Ovary (tissue), 9 donors: ENCODE results near the gene PRDM16. TPM values are rescaled to one million over a fixed set of nuclear protein-coding genes. Genes with fewer than 3 reads are reported as not detected.

Source experiments
- DNase-seq, 5 donors: peaks; one replicate each; pipeline ENCODE4 v3.0.0-alpha.2; 2019 to 2020
- H3K27ac ChIP-seq, 2 donors: fragments of 200-600 bp; one replicate each; pipeline versions ENCODE4 v1.5.1 to v1.8.0; 2019 to 2022
- H3K27me3 ChIP-seq: fragments of 200-600 bp; one replicate; pipeline ENCODE4 v1.8.0; 2022
- H3K36me3 ChIP-seq: fragments of 200-600 bp; sonication (generic); one replicate; pipeline ENCODE4 v1.5.1; 2019
- H3K4me1 ChIP-seq: one replicate; pipeline ENCODE4 v1.8.1; 2013; ENCODE audit warnings: mild to moderate bottlenecking, moderate library complexity; ENCODE audit not compliant: insufficient read depth
- H3K4me3 ChIP-seq: fragments of 200-600 bp; sonication (generic); one replicate; pipeline ENCODE4 v1.5.1; 2017
- H3K9me3 ChIP-seq, 2 donors: fragments of 200-600 bp in 1 of 2; sonication (generic) in 1 of 2; one replicate each; pipeline versions ENCODE4 v1.5.1 to v1.8.1; 2013 to 2019; ENCODE audit warnings: mild to moderate bottlenecking in 1 of 2, moderate library complexity in 1 of 2
- EP300 ChIP-seq: sonication (generic); formaldehyde crosslinking; IDR thresholded peaks from one replicate; pipeline ENCODE4 v1.6.1; 2017; ENCODE audit warnings: antibody characterized with exemption
- POLR2A ChIP-seq: fragments of 450-650 bp; IDR thresholded peaks from one replicate; pipeline ENCODE4 v1.6.1; 2017; ENCODE audit warnings: antibody characterized with exemption, mild to moderate bottlenecking, moderate library complexity
- WGBS, 3 donors: extraction: QIAGEN DNeasy Blood & Tissue Kit in 1 of 3; methylation state at CpG; one replicate each; pipeline versions ENCODE4 v1.1.5 to v1.1.7; 2013 to 2017; 5-methylcytosine and 5-hydroxymethylcytosine counted together
- intact Hi-C, 4 donors: fragments of 100-400 bp; cut with DNase I; formaldehyde crosslinking; loops; one replicate each; pipeline versions ENCODE4 v1.11.0 to v1.15.1; 2022 to 2023
- polyA plus RNA-seq, 2 donors: library from polyadenylated mRNA; stranded (reverse); fragments of 200-250 nt in 1 of 2; fragments of 350-450 nt in 1 of 2; fragmentation: Illumina TruSeq in 1 of 2; extraction: RNeasy Lipid Tissue Mini Kit (QIAGEN cat#74804) in 1 of 2; gene quantifications; one replicate each; pipeline ENCODE4 v1.2.3, GENCODE V29; 2013 to 2014
- total RNA-seq, 7 donors: library from RNA; depleted of rRNA in 2 of 7; stranded (reverse); fragments of >200 nt in 2 of 7; fragmentation: NEBNext Ultra II Directional in 3 of 7; extraction: Animal tissue kit (Norgen Biotek cat#: 25700) in 3 of 7; gene quantifications; one replicate each; pipeline versions ENCODE4 v1.1.0 to v1.2.4, GENCODE V29; 2016 to 2023
- TF ChIP-seq, protein P1 (sequence below), 3 donors: fragments of 450-650 bp in 2 of 3; fragments of 200-600 bp in 1 of 3; IDR thresholded peaks; one replicate each; pipeline versions ENCODE4 v1.5.1 to v1.8.0; 2016 to 2022; ENCODE audit warnings: antibody characterized with exemption in 3 of 3, mild to moderate bottlenecking in 1 of 3
- donor health status: DM: no; HTN: no; CAD: no; lungs with moderate emphysema.
- donor health status: DM: no; HTN: no; CAD: no.
- donor health status: Bipolar disorder and iron deficiency.
- donor health status: DM: yes; HTN: yes; CAD: no.
- donor health status: DM: no; HTN: no; CAD: no.
- donor health status: DM: yes; HTN: yes; CAD: no.

Gene PRDM16
- total and polyA plus RNA-seq, 9 donors, result 1.1 to 17.3 (median 3.9) TPM

DNA sequence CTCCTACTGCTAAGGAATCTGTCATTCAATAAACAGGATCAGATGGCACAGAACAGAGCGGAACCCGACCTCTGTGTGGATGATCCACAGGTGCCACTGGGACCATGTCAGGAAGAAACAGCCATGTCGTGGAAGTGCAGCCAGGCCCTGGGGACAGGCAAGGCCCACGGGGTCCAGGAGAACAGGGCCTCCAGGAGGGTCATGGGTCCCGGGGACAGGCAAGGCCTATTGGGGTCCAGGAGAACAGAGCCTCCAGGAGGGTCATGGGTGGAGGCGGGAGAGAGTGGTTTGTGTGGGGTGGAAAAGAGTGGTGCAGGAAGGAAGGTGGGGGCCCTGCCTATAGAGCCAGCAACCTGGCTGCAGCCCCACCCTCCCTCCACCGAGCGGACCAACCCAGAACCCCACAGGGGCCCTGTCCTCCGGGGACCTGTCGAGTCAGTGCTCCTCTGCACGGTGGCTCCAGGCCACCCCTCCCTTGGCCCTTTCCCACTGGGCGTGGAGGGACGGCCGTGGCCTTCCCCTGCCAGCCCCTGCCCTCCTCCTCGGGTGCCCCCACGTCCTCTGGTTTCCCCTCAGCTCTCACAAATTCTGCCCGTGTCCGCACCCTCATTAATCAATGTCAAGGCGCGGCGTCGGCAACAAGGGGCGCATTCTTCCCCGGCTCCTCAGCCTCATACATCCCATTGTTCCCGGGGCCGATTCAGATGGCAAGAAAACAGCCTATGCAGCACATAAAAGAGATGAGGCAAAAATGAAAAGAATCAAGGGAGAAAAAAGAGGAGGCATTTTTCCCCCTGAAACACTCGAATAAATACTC lies 146.4 kb downstream of the PRDM16 start:
- Histone ChIP-seq H3K9me3 (no peaks in the 10 kb centered on the region), H3K27ac (no peak overlapping the region), H3K4me3 (no peak overlapping the region), H3K27me3 (no peaks in the 10 kb centered on the region), H3K4me1 (peaks cover 7% of the 10 kb centered on the region), H3K36me3 (no peaks in the 10 kb centered on the region)
- WGBS, 3 donors, result 77 to 79% (median 78%) methylated on average over 27 of the region's 27 CpGs
- no peak for TF ChIP-seq POLR2A
- no peak for TF ChIP-seq EP300
- no peak for DNase-seq
- intact Hi-C loops, result no loop called here

DNA sequence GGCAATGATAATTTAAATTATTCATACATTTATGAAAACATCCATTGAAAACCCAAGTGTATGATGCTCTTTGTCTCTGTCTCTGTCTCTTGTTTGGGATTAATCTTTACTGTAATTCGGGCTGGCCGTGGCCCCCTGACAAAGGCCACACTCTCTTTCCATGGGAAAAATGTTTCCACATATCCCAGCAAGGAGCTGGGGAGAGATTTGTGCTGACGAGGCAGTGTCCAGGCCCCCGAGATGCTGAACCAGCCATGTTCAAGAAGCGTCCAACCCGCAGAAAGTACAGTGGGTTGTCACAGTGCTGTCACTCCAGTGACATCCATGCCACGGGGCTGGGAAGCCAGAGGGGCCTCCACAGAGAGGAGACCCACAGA lies 147.0 kb downstream of the PRDM16 start:
- H3K9me3 ChIP-seq, result no peaks in the 10 kb centered on the region
- H3K27me3 ChIP-seq, result no peaks in the 10 kb centered on the region
- H3K27ac ChIP-seq, result no peak overlapping the region
- no peak overlapping the region for H3K4me3 ChIP-seq
- intact Hi-C loops, result no loop called here
- DNase-seq, result no peak
- H3K36me3 ChIP-seq, result no peaks in the 10 kb centered on the region
- H3K4me1 ChIP-seq, result peaks cover 7% of the 10 kb centered on the region
- WGBS, 3 donors, result 91 to 94% (median 92%) methylated on average over 7 of the region's 7 CpGs
- TF ChIP-seq POLR2A, result no peak
- TF ChIP-seq, protein P1, sequence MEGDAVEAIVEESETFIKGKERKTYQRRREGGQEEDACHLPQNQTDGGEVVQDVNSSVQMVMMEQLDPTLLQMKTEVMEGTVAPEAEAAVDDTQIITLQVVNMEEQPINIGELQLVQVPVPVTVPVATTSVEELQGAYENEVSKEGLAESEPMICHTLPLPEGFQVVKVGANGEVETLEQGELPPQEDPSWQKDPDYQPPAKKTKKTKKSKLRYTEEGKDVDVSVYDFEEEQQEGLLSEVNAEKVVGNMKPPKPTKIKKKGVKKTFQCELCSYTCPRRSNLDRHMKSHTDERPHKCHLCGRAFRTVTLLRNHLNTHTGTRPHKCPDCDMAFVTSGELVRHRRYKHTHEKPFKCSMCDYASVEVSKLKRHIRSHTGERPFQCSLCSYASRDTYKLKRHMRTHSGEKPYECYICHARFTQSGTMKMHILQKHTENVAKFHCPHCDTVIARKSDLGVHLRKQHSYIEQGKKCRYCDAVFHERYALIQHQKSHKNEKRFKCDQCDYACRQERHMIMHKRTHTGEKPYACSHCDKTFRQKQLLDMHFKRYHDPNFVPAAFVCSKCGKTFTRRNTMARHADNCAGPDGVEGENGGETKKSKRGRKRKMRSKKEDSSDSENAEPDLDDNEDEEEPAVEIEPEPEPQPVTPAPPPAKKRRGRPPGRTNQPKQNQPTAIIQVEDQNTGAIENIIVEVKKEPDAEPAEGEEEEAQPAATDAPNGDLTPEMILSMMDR (IDR thresholded peaks at IDR 0.05), result no peak
- TF ChIP-seq EP300, result no peak

DNA sequence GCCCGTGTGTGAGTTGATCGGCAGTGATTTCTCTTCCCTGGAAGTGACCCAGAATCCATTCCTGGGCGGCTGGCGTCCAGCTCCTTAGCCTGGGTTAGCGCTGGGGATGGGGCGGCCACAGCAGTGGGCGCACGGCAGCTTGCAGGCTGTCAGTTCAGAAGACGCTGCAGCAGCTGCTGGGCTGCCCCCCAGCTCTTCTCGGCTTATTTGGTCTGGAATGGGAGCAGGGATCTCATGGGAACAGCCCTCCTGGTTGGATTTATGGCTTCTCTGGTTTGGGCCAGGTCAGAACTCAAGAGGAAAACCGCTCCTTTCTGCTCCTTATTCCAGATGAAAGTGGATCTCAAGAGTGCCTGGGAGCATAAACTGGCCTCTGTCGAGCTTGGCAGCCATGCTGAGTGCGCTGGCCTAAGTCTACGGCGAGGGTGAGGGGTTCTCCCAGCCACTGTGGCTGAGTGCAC lies 148.2 kb downstream of the PRDM16 start:
- Histone ChIP-seq H3K9me3 (no peaks in the 10 kb centered on the region), H3K4me3 (no peak overlapping the region), H3K36me3 (no peaks in the 10 kb centered on the region), H3K4me1 (peaks cover 15% of the 10 kb centered on the region), H3K27me3 (no peaks in the 10 kb centered on the region), H3K27ac (no peak overlapping the region)
- intact Hi-C loops, result no loop called here
- WGBS, 3 donors, result 19 to 61% (median 53%) methylated on average over 6 to 15 of the region's 15 CpGs
- TF ChIP-seq EP300, result no peak
- TF ChIP-seq, protein P1 (IDR thresholded peaks at IDR 0.05), result no peak
- no peak for TF ChIP-seq POLR2A
- no peak for DNase-seq

DNA sequence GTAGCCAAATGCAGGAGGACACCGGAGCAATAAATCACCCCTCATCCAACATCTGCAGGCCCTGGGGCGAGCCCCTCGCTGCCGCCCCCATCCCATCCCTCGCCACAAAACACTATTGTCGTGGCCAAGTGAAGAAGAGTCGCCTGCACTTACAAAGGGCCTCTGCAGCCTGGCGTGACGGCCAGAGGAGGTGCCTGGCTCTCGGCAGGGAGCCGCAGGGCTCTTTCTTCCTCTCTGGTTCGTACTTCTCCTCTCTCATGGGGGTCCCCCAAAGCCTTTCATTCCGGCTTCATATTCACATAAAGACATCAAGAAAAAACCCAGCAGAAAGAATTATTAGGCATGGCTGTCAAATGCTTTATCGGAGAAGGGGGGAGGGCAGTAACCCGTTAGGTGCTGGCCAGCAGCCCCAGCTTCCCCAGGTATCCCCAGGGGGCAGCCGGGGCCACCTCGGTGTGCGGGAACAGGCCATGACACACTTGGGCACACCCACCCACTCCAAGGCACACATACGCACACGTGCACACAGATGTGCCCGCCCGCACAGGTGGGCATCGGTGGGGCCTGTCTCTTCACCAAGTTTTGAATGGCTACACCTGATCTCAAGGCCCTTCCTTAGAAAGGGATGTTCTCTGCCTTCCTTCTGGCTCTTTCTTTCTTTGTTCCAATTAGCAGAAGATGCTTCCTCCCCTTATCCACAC lies 149.1 kb downstream of the PRDM16 start:
- H3K27ac ChIP-seq, result no peak overlapping the region
- H3K4me3 ChIP-seq, result no peak overlapping the region

More for the DNA sequence above, 149.1 kb downstream of the PRDM16 start:
- Histone ChIP-seq H3K36me3 (no peaks in the 10 kb centered on the region), H3K27me3 (no peaks in the 10 kb centered on the region), H3K9me3 (no peaks in the 10 kb centered on the region), H3K4me1 (peaks cover 18% of the 10 kb centered on the region)
- WGBS, 3 donors, result 68 to 80% (median 75%) methylated on average over 23 of the region's 23 CpGs
- TF ChIP-seq, protein P1 (IDR thresholded peaks at IDR 0.05), result no peak
- TF ChIP-seq POLR2A (no peak), EP300 (no peak)
- no peak for DNase-seq
- intact Hi-C loops, result no loop called here
